GM18507 (cell line): Measurements from ENCODE around the gene PRC1.
"Not testable (repeated sequence)": the region's sequence is repeated elsewhere in the genome, so short reads cannot be mapped to it uniquely, and the experiment has no call there.

Source experiments
- DNase-seq: peaks from one replicate; pipeline ENCODE4 v3.0.0; 2011; ENCODE audit warnings: low read depth; ENCODE audit not compliant: insufficient read length; ENCODE audit errors: extremely low spot score
- FAIRE-seq: peaks from 2 replicates; lab custom pipeline; 2011; peaks lifted over from hg19 to GRCh38; lab: Jason Lieb, UNC

The PRC1 gene

DNA sequence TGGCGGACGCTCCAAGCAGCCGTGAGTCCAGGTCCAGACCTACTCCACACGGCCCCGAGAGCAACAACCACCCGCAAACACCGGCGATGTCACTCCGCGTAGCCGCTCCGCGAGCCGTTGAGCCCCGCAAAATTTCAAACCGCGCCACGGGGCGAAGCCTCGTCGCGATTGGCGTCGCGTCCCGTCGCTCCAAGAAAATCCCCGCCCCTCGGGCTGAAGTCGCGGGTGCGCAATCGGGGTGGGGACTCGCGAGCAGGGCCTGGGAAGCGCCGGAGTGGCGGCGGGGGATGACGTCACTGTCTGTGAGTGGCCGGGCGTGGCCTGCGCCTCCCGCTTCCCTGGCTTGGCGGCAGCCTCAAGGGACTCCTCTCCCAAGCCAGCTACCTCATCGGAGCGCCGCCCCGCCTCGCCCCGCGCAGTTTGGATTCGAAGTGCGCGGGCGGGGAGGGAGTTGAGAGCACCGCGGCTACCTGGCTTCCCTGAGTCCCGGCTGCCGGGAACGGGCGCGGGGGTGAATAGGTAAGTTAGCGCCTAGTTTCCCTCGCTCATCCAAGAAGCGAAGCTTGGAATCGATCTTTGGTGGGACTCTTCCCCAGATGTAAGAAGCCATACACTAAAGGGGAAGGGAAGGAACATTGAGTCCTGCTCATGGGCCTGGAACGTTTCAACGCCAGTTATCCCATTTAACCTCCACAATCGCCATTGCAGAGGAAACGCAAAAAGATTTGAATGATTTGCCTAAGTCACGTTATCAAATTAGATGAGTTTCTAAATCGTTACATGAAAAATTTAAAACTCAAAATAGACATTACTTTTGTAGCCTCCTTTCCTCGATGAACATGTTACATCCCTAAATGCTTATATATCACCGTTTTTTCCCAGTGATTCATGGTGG is at the start of gene PRC1:
Gene PRC1, minus strand, starts transcription at position 119 of the 895 bp plus-strand sequence. Its CDS starts 118 bp downstream, at position 1.
- FAIRE-seq = peak; percentile 98

DNA sequence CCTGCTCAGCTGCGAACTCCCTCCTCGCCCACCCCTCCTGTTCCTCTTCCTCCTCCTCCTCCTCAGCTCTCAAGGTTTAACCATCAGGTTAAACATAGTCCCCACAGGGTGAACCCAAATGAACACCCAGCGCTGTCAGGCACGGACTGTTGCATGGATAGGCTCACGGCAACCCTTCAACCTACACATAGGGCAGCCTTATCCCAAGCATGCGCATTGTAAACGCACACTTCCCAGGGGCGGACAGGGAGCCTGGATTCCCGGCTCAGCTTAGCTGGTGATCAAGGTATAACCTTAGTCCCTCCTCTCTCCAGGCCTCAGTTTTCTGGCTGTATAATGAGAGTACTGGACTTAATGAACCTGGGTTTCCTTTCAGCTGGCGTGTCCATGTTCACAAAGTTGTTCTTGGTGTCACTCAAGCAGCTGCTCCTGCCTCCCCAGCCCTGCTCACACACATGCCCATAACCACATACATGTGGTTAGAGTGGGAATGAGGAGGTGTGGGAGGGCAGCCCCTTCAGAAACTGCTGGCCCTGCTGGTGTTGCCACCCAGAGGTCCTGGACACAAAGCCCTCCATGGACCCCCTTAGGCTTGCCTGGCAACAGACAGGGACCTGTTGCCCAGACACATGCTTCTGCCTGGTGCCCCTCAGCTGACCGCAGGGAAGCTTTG is 49.0 kb upstream of the PRC1 start:
- DNase-seq (no peak), FAIRE-seq (no peak)

More for the DNA sequence above, at the start of gene PRC1:
- DNase-seq = peak; percentile 99

GRCh38 chr15:91040856-91041255 is 46.5 kb upstream of the PRC1 start:
- FAIRE-seq (no peak), DNase-seq (no peak)

DNA sequence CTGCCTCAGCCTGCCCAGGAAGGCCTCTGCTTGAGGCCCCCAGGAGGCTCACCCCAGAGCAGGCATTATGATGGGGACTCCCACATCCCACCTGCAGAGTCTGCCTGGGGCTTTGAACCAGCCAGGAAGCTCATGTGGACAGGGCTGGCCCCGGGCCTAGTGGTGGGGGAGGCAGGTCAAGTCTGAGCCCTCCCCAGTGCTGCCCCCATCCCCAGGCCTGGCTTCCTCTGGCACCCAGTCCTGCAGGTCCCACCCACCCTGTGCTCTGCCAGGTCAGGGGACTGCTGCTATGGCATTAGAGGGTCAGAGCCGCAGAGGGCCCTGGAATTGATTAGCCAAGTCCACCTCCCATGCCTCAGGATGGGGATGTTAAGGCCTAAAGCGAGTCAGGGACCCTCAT is 45.7 kb upstream of the PRC1 start:
- FAIRE-seq = no peak
- DNase-seq = no peak

- peak; percentile 68 for FAIRE-seq
- DNase-seq = no peak
Observed at GRCh38 chr15:91032919-91033803, 38.8 kb upstream of the PRC1 start.

DNA sequence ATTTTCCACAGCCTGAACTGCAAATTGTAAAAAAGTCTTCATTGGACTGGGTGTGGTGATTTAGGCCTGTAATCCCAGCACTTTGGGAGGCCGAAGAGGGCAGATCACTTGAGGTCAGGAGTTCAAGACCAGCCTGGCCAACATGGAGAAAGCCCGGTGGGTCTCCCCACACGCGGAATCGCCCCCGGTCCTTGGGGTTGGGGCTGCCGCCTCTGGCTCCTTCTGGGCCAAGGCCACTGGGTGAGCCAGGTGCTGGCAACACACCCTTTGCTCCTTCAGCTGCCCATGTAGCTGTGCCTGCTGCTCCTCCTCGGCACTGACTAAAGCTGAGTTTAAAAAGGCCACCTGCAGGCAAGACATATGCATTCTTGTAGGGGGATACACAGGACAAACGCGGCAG is 37.5 kb upstream of the PRC1 start:
- DNase-seq = no peak

GRCh38 chr15:91027677-91028076 is 33.3 kb upstream of the PRC1 start:
- no peak for FAIRE-seq
- DNase-seq = no peak

More for the DNA sequence above, 37.5 kb upstream of the PRC1 start:
- FAIRE-seq = no peak

DNA sequence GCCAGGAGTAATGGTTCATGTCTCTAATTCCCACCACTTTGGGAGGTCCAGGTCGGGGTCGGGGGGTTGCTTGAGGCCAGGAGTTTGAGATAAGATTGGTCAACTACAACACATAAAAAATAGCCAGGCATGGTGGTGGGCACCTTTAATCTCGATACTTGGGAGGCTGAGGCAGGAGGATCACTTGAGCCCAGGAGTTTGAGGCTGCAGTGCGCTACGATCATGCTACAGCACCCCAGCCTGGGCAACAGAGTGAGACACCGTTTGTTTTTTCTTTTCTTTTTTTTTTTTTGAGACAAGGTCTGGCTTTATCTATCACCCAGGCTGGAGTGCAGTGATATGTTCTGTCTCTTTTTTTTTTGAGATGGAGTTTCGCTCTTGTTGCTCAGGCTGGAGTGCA is 29.4 kb upstream of the PRC1 start:
- DNase-seq = no peak
- no peak for FAIRE-seq

DNA sequence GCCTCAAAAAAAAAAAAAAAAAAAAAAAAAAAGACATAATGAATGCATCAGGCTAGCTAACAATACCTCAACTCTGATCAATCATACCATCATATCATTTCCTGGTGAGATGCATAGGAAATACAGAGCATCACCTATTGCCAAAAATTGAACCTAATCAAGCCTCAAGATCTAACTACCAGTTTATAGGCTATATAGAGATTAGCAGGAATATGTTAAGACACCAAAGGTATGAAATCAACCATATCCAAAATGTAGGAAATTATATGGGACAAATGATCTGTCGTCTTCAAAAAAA is 28.4 kb upstream of the PRC1 start:
- FAIRE-seq (no peak), DNase-seq (no peak)

- peak; percentile 91 for FAIRE-seq
- peak; percentile 43 for DNase-seq
Observed at GRCh38 chr15:91022075-91022831, 27.9 kb upstream of the PRC1 start, which contains the start of gene VPS33B. VPS33B (minus strand) TSS chr15:91022594; CDS start chr15:91022249, 345 bp downstream.

- DNase-seq = no peak
- no peak for FAIRE-seq
Observed at GRCh38 chr15:91021516-91022074, 27.3 kb upstream of the PRC1 start.

GRCh38 chr15:91018158-91018557 is 23.8 kb upstream of the PRC1 start:
- DNase-seq (no peak), FAIRE-seq (no peak)

DNA sequence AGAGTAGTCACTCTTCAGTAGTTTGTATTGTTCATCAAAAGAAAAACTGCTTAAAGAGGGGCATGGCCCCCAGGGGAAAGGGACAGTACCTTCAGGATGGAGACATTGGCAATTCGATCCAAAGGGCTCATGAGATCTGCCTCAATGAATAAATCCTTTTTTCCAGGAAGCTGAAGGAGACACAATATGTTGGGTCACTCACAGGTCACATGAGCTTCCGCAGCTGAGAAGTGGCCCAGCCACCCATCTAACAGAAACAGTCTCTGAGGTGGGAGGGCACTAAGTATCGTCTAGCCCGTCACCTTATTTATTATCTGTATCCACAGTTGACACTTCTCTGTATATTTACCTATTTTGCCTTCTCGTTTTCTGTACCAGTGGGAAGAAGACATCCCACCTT is 23.4 kb upstream of the PRC1 start:
- DNase-seq (no peak), FAIRE-seq (no peak)

DNA sequence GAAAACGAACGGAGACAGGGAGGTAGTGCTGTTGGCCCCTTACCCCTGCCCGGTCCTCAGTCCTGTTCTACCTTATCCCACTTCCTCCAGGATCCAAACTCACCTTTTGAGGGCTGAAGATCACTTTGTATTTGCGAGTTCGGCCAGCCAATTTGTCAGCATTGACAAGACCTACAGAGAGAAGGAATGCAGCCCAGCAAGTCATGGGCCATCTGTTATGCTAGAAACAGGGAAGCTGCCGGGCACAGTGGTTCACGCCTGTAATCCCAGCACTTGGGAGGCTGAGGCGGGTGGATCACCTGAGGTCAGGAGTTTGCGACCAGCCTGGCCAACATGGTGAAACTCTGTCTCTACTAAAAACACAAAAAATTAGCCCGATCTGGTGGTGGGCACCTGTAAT is 19.4 kb upstream of the PRC1 start:
- FAIRE-seq, DNase-seq: not testable (repeated sequence)

DNA sequence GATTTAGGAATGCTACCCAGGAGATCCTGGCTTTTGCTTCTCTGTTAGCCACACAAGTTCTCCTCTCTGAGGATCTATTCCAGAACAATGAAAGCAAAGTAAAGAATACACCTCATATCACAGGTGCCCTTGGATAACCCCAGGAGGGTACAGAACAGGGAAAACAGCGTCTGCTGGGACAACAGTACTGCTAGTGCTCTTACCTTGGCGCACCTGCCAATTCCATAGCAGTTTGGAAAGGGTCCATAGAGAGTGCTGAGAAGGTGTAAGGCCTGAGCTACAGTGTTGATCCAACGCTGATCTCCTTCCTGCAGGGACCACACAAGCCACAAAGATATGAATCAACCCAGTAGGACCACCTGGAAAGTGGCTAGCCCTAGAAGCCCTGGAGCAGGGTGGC is 12.9 kb upstream of the PRC1 start:
- DNase-seq (no peak), FAIRE-seq (no peak)

DNA sequence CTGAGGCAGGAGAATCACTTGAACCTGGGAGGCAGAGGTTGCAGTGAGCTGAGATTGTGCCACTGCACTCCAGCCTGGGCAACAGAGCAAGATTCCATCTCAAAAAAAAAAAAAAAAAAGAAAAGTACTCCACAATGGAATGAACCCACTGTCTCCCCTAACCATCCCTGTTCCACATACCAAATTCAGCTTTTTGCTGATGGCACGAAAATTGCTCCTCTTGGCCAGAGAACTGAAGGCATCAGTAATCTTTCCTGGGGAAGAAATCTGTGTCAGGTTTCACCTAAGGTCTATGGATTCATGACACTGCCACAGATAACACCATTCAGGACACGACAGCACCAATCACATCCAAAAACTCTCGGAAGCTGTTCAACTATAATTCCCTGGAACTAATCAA is 6.9 kb upstream of the PRC1 start:
- FAIRE-seq (no peak), DNase-seq (no peak)

GRCh38 chr15:90998737-90999136 is 4.4 kb upstream of the PRC1 start:
- no peak for FAIRE-seq
- DNase-seq = no peak

- FAIRE-seq (no peak), DNase-seq (no peak)
Observed at GRCh38 chr15:90994059-90994416, 297 bp downstream of the PRC1 start.
